Neural cell (in vitro differentiated cells): ENCODE measurements around the gene CAMSAP3. TPM values are rescaled to one million over a fixed set of nuclear protein-coding genes. Genes with fewer than 3 reads are reported as not detected.

Source experiments
- H2AFZ ChIP-seq: fragments of 200-600, 300-800 bp; sonication (generic), shearing (Covaris generic); 2 replicates; pipeline ENCODE4 v1.6.0; 2014; ENCODE audit warnings: low read depth, mild to moderate bottlenecking, antibody characterized with exemption, low read length, moderate library complexity
- H3F3A ChIP-seq: fragments of 200-600 bp; shearing (Covaris generic); 2 replicates; pipeline ENCODE4 v1.6.1; 2016; ENCODE audit warnings: mild to moderate bottlenecking, moderate library complexity, mixed read lengths, antibody characterized with exemption, low read length; ENCODE audit not compliant: insufficient read depth, poor library complexity, severe bottlenecking
- H3K27ac ChIP-seq: fragments of 200-600, 300-800 bp; sonication (generic), shearing (Covaris generic); 2 replicates; pipeline ENCODE4 v1.5.1; 2014; ENCODE audit warnings: mild to moderate bottlenecking, low read length, moderate library complexity
- H3K27me3 ChIP-seq: fragments of 300-800, 200-600 bp; sonication (generic), shearing (Covaris generic); 2 replicates; pipeline ENCODE4 v1.6.0; 2014; ENCODE audit warnings: mild to moderate bottlenecking, low read depth, low read length, moderate library complexity; ENCODE audit not compliant: insufficient read depth
- H3K36me3 ChIP-seq: fragments of 300-800, 200-600 bp; sonication (generic), shearing (Covaris generic); 2 replicates; pipeline ENCODE4 v1.5.1; 2014; ENCODE audit warnings: mild to moderate bottlenecking, antibody characterized with exemption, low read length, moderate library complexity; ENCODE audit not compliant: insufficient read depth
- H3K4me2 ChIP-seq: fragments of 300-800, 200-600 bp; sonication (generic), shearing (Covaris generic); 2 replicates; pipeline ENCODE4 v1.6.0; 2014; ENCODE audit warnings: mild to moderate bottlenecking, low read length
- H3K4me3 ChIP-seq: fragments of 300-800, 200-600 bp; sonication (generic), shearing (Covaris generic); 2 replicates; pipeline ENCODE4 v1.5.1; 2014; ENCODE audit warnings: mild to moderate bottlenecking, low read length, moderate library complexity
- H3K79me2 ChIP-seq: fragments of 200-600 bp; shearing (Covaris generic); replicated peaks from 2 replicates; pipeline ENCODE4 v1.6.0; 2014; ENCODE audit warnings: mild to moderate bottlenecking, low read length, moderate library complexity; ENCODE audit not compliant: insufficient read depth
- H3K9ac ChIP-seq: fragments of 300-800, 200-600 bp; sonication (generic), shearing (Covaris generic); 2 replicates; pipeline ENCODE4 v1.6.1; 2016; ENCODE audit warnings: mild to moderate bottlenecking, low read length, mixed read lengths
- H3K9me2 ChIP-seq: fragments of 200-600 bp; shearing (Covaris generic); 2 replicates; pipeline ENCODE4 v1.6.1; 2016; ENCODE audit warnings: mild to moderate bottlenecking, low read length, mixed read lengths; ENCODE audit not compliant: insufficient read depth
- H3K9me3 ChIP-seq: fragments of 200-600, 300-800 bp; sonication (generic), shearing (Covaris generic); 2 replicates; pipeline ENCODE4 v1.6.1; 2016; ENCODE audit warnings: mild to moderate bottlenecking, mixed run types, low read length, moderate library complexity, mixed read lengths
- H4K20me1 ChIP-seq: fragments of 200-600 bp; shearing (Covaris generic); 2 replicates; pipeline ENCODE4 v1.6.1; 2016; ENCODE audit warnings: mild to moderate bottlenecking, mixed run types; ENCODE audit not compliant: insufficient read depth
- EP300 ChIP-seq: fragments of 450-650 bp; conservative IDR thresholded peaks from 2 replicates; pipeline ENCODE4 v1.6.1; 2014; ENCODE audit warnings: antibody characterized with exemption, mild to moderate bottlenecking, moderate library complexity; ENCODE audit not compliant: poor library complexity, severe bottlenecking
- EZH2 ChIP-seq: fragments of 200-600, 300-800 bp; shearing (Covaris generic), sonication (generic); IDR thresholded peaks from 2 replicates; pipeline ENCODE4 v1.6.1; 2014; ENCODE audit warnings: antibody characterized with exemption, low read length, borderline replicate concordance, mild to moderate bottlenecking; ENCODE audit not compliant: insufficient read depth, poor library complexity, severe bottlenecking
- MXI1 ChIP-seq: fragments of 450-650 bp; conservative IDR thresholded peaks from 2 replicates; pipeline ENCODE4 v1.6.1; 2014; ENCODE audit warnings: antibody characterized with exemption, mild to moderate bottlenecking; ENCODE audit not compliant: poor library complexity, severe bottlenecking
- POLR2AphosphoS5 ChIP-seq: IDR thresholded peaks from 2 replicates; pipeline ENCODE4 v1.6.1; 2012
- RAD21 ChIP-seq: fragments of 450-650 bp; conservative IDR thresholded peaks from 2 replicates; pipeline ENCODE4 v1.6.1; 2014; ENCODE audit warnings: antibody characterized with exemption, mild to moderate bottlenecking, moderate library complexity
- SMC3 ChIP-seq: fragments of 450-650 bp; conservative IDR thresholded peaks from 2 replicates; pipeline ENCODE4 v1.6.1; 2014; ENCODE audit warnings: antibody characterized with exemption, mild to moderate bottlenecking, moderate library complexity; ENCODE audit not compliant: poor library complexity
- TAF1 ChIP-seq: IDR thresholded peaks from 2 replicates; pipeline ENCODE4 v1.6.1; 2012; ENCODE audit warnings: low read depth
- polyA plus RNA-seq: library from polyadenylated mRNA; depleted of rRNA; stranded (reverse); fragments of >200 nt; gene quantifications from 2 replicates; pipeline ENCODE4 v1.2.3, GENCODE V29; 2014
- TF ChIP-seq, protein P1 (sequence below): IDR thresholded peaks from 2 replicates; pipeline ENCODE4 v1.6.1; 2012; ENCODE audit warnings: borderline replicate concordance
- TF ChIP-seq, protein P2 (sequence below): fragments of 450-650 bp; IDR thresholded peaks from 2 replicates; pipeline ENCODE4 v1.5.1; 2014; ENCODE audit warnings: antibody characterized with exemption, mild to moderate bottlenecking, moderate library complexity; ENCODE audit not compliant: poor library complexity, severe bottlenecking

The CAMSAP3 gene
- polyA plus RNA-seq, 1 donor from 2014 or later = 17.0 TPM

GRCh38 chr19:7645656-7646425, 50.2 kb downstream of the CAMSAP3 start:
- H3K27me3 ChIP-seq = no peaks in the 10 kb centered on the region
- no peaks in the 10 kb centered on the region for H3F3A ChIP-seq
- H3K36me3 ChIP-seq = no peaks in the 10 kb centered on the region
- H3K9ac ChIP-seq = no peak overlapping the region
- no peak overlapping the region for H3K27ac ChIP-seq
- H2AFZ ChIP-seq = no peak overlapping the region
- TF ChIP-seq, protein P1, sequence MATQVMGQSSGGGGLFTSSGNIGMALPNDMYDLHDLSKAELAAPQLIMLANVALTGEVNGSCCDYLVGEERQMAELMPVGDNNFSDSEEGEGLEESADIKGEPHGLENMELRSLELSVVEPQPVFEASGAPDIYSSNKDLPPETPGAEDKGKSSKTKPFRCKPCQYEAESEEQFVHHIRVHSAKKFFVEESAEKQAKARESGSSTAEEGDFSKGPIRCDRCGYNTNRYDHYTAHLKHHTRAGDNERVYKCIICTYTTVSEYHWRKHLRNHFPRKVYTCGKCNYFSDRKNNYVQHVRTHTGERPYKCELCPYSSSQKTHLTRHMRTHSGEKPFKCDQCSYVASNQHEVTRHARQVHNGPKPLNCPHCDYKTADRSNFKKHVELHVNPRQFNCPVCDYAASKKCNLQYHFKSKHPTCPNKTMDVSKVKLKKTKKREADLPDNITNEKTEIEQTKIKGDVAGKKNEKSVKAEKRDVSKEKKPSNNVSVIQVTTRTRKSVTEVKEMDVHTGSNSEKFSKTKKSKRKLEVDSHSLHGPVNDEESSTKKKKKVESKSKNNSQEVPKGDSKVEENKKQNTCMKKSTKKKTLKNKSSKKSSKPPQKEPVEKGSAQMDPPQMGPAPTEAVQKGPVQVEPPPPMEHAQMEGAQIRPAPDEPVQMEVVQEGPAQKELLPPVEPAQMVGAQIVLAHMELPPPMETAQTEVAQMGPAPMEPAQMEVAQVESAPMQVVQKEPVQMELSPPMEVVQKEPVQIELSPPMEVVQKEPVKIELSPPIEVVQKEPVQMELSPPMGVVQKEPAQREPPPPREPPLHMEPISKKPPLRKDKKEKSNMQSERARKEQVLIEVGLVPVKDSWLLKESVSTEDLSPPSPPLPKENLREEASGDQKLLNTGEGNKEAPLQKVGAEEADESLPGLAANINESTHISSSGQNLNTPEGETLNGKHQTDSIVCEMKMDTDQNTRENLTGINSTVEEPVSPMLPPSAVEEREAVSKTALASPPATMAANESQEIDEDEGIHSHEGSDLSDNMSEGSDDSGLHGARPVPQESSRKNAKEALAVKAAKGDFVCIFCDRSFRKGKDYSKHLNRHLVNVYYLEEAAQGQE = no peak
- TF ChIP-seq MXI1 (no peak), EZH2 (no peak), TAF1 (no peak), POLR2AphosphoS5 (no peak), EP300 (no peak), SMC3 (no peak), RAD21 (no peak)
- TF ChIP-seq, protein P2, sequence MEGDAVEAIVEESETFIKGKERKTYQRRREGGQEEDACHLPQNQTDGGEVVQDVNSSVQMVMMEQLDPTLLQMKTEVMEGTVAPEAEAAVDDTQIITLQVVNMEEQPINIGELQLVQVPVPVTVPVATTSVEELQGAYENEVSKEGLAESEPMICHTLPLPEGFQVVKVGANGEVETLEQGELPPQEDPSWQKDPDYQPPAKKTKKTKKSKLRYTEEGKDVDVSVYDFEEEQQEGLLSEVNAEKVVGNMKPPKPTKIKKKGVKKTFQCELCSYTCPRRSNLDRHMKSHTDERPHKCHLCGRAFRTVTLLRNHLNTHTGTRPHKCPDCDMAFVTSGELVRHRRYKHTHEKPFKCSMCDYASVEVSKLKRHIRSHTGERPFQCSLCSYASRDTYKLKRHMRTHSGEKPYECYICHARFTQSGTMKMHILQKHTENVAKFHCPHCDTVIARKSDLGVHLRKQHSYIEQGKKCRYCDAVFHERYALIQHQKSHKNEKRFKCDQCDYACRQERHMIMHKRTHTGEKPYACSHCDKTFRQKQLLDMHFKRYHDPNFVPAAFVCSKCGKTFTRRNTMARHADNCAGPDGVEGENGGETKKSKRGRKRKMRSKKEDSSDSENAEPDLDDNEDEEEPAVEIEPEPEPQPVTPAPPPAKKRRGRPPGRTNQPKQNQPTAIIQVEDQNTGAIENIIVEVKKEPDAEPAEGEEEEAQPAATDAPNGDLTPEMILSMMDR = no peak
- no peaks in the 10 kb centered on the region for H3K79me2 ChIP-seq
- H3K4me3 ChIP-seq = no peak overlapping the region
- H3K4me2 ChIP-seq = no peak overlapping the region
- H3K9me3 ChIP-seq = no peaks in the 10 kb centered on the region
- no peaks in the 10 kb centered on the region for H4K20me1 ChIP-seq
- H3K9me2 ChIP-seq = no peaks in the 10 kb centered on the region

- H3K4me3 ChIP-seq = no peak overlapping the region
- peaks cover 3% of the 10 kb centered on the region for H3K27me3 ChIP-seq
- H3K36me3 ChIP-seq = no peaks in the 10 kb centered on the region
- no peaks in the 10 kb centered on the region for H3K9me3 ChIP-seq
- no peaks in the 10 kb centered on the region for H3K9me2 ChIP-seq
- H4K20me1 ChIP-seq = no peaks in the 10 kb centered on the region
- H3K27ac ChIP-seq = no peak overlapping the region
- no peak overlapping the region for H3K4me2 ChIP-seq
- no peaks in the 10 kb centered on the region for H3F3A ChIP-seq
- no peak for TF ChIP-seq MXI1
- TF ChIP-seq RAD21 = no peak
- no peak for TF ChIP-seq EP300
- TF ChIP-seq EZH2 = no peak
- no peak for TF ChIP-seq TAF1
- no peak for TF ChIP-seq SMC3
- TF ChIP-seq POLR2AphosphoS5 = no peak
- TF ChIP-seq, protein P2 = no peak
- TF ChIP-seq, protein P1 = no peak
- no peak overlapping the region for H2AFZ ChIP-seq
- H3K79me2 ChIP-seq = no peaks in the 10 kb centered on the region
- H3K9ac ChIP-seq = no peak overlapping the region
Observed at GRCh38 chr19:7646426-7646700, 50.7 kb downstream of the CAMSAP3 start.
